Heart right ventricle (tissue), 16 donors: ENCODE data around the gene CHD1. TPM values are rescaled to one million over a fixed set of nuclear protein-coding genes. Genes with fewer than 3 reads are reported as not detected.

Experiments used
- ATAC-seq, 8 donors: fragments of 200-7000 bp; cut with Tn5 transposase; one replicate each; pipeline ENCODE4 v1.9.1; 2020; ENCODE audit warnings: mild to moderate bottlenecking in 8 of 8, moderate library complexity in 8 of 8, moderate number of reproducible peaks in 1 of 8
- DNase-seq, 2 donors: peaks; one replicate each; pipeline ENCODE4 v3.0.0-alpha.2; 2020
- H3K27ac ChIP-seq, 10 donors: fragments of 200-600 bp; sonication (generic) in 2 of 10; one replicate each; pipeline versions ENCODE4 v1.5.0 to v1.8.0; 2020 to 2022; ENCODE audit warnings: mild to moderate bottlenecking in 3 of 10
- H3K27me3 ChIP-seq, 7 donors: fragments of 200-600 bp; one replicate each; pipeline ENCODE4 v1.8.0; 2021 to 2022; ENCODE audit warnings: mild to moderate bottlenecking in 2 of 7
- H3K36me3 ChIP-seq, 9 donors: fragments of 200-600 bp; sonication (generic) in 1 of 9; one replicate each; pipeline versions ENCODE4 v1.5.0 to v1.8.0; 2020 to 2022; ENCODE audit warnings: mild to moderate bottlenecking in 2 of 9
- H3K4me1 ChIP-seq, 9 donors: fragments of 200-600 bp; sonication (generic) in 1 of 9; one replicate each; pipeline versions ENCODE4 v1.5.0 to v1.8.0; 2020 to 2022; ENCODE audit warnings: mild to moderate bottlenecking in 4 of 9
- H3K4me3 ChIP-seq, 10 donors: fragments of 200-600 bp; sonication (generic) in 2 of 10; one replicate each; pipeline versions ENCODE4 v1.5.0 to v1.8.0; 2020 to 2022; ENCODE audit warnings: mild to moderate bottlenecking in 7 of 10, moderate library complexity in 2 of 10
- H3K9me3 ChIP-seq, 11 donors: fragments of 200-600 bp in 10 of 11; sonication (generic) in 2 of 11; one replicate each; pipeline versions ENCODE4 v1.5.0 to v1.8.0; 2013 to 2022; ENCODE audit warnings: mild to moderate bottlenecking in 2 of 11, control low read depth in 1 of 11, moderate library complexity in 1 of 11
- CTCF ChIP-seq, 9 donors: fragments of 200-600 bp; sonication (generic) in 2 of 9; IDR thresholded peaks; one replicate each; pipeline versions ENCODE4 v1.5.0 to v1.8.0; 2021 to 2022; ENCODE audit warnings: antibody characterized with exemption in 9 of 9, mild to moderate bottlenecking in 5 of 9, moderate library complexity in 1 of 9
- WGBS, 2 donors: extraction: QIAGEN DNeasy Blood & Tissue Kit; methylation state at CpG; one replicate each; pipeline ENCODE4 v1.1.7; 2013; ENCODE audit warnings: inconsistent platforms in 1 of 2; 5-methylcytosine and 5-hydroxymethylcytosine counted together
- intact Hi-C, 10 donors: fragments of 100-400 bp; cut with DNase I; formaldehyde crosslinking; loops; one replicate each; pipeline versions ENCODE4 v1.11.1 to v1.14.2; 2022
- polyA plus RNA-seq, 2 donors: library from polyadenylated mRNA; stranded (reverse); fragments of 200-250 nt; gene quantifications; one replicate each; pipeline ENCODE4 v1.2.3, GENCODE V29; 2013
- total RNA-seq, 10 donors: library from RNA; stranded (reverse); fragmentation: NEBNext Ultra II Directional in 3 of 10; extraction: Animal tissue kit (Norgen Biotek cat#: 25700) in 3 of 10; gene quantifications; one replicate each; pipeline versions ENCODE4 v1.2.1 to v1.2.4, GENCODE V29; 2021 to 2023
- donor health status: Arrhythmogenic right ventricular cardiomyopathy.
- donor health status: ischemic (EF 13 %, LVEDD 7.1; RV severe dilation, severe dysfunction).
- donor health status: healthy with polysubstance abuse.
- donor health status: DM: no; HTN: yes; CAD: no.
- donor health status: DM: no; HTN: no; CAD: no.
- donor health status: ischemic (EF 25% LVEDD 6.9; RV normal size, moderate dysfunction).
- donor health status: ischemic (EF 25% LVEDD 5.7; RV mildly dilated, moderate dysfunction).
- donor health status: healthy.
- donor health status: DM: yes; HTN: yes; CAD: no.
- donor health status: Ischemic cardiomyopathy.
- donor health status: ischemic (EF 35%, LVEDD 5.7; RV mildly dilated, moderate dysfunction).
- donor health status: nonischemic (EF 11% LVEDD 7.7; RV severe dilation, severe dysfunction).
- donor health status: DM: yes; HTN: yes; CAD: no.
- donor health status: PGD.
- donor health status: ischemic (EF 29% LVEDD 5.4; RV normal size, mild dysfunction).
- donor health status: nonischemic (EF 23%, LVEDD 6.1; RV moderate dilation, normal function).

Gene CHD1
- total and polyA plus RNA-seq, 12 donors, result 6.5 to 20.4 (median 15.1) TPM

DNA sequence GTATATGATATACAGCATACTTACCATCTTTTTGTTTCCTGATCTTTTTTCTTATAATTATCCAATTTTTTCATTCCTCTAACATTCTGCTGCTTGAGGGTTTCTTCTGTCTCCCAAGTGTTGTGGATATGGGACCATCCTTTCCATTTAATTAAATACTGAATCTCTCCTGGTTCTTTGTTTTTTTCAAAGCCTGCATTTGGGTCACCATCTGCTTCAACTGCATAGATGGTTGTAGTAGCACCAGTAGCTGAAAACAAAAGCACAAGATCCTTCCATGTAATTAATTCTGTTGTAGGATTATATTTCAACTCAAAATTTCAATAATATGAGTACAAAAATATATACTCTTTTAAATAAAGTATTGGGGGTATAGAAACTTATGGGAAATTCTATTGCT is 29.4 kb downstream of the CHD1 start:
- TF ChIP-seq CTCF (IDR thresholded peaks at IDR 0.05), result no peak
- intact Hi-C loops, result loop anchor here in 2 of 10 donors (5.0 kb wide), 1 partner anchor 37 kb away; no protein-coding TSS in a partner anchor
- DNase-seq, result no peak
- Histone ChIP-seq H3K4me3 (no peak overlapping the region), H3K4me1 (no peaks in the 10 kb centered on the region), H3K9me3 (no peaks in the 10 kb centered on the region), H3K27ac (no peak overlapping the region), H3K27me3 (no peaks in the 10 kb centered on the region), H3K36me3 (peaks cover 0 to 100% (median 73%) of the 10 kb centered on the region in 9 donors)
- no peak for ATAC-seq

GRCh38 chr5:98898743-98899142 is 30.1 kb downstream of the CHD1 start:
- Histone ChIP-seq H3K4me3 (no peak overlapping the region), H3K9me3 (no peaks in the 10 kb centered on the region), H3K27me3 (no peaks in the 10 kb centered on the region), H3K4me1 (no peaks in the 10 kb centered on the region), H3K27ac (no peak overlapping the region), H3K36me3 (peaks cover 0 to 100% (median 72%) of the 10 kb centered on the region in 9 donors)
- no peak for TF ChIP-seq CTCF (IDR thresholded peaks at IDR 0.05)
- DNase-seq (no peak), ATAC-seq (no peak)
- intact Hi-C loops, result loop anchor here in 2 of 10 donors (5.0 kb wide), 1 partner anchor 36 kb away; no protein-coding TSS in a partner anchor

DNA sequence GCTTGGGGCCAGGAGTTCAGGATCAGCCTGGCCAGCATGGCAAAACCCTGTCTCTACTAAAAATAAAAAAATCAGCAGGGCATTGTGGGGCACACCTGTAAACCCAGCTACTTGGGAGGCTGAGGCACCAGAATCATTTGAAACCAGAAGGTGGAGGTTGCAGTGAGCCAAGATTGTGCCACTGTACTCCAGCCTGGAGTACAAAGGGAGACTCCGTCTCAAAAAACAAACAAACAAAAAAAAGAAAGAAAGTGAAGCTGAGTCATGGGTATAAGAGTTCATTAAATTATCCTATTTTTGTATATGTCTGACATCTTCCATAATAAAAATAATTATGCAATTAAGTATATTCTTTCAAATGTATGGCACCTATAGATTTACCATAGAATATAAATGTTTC is 37.2 kb downstream of the CHD1 start:
- H3K27ac ChIP-seq, result no peak overlapping the region
- no peak for DNase-seq
- WGBS, 2 donors, result 100% methylated on average over 1 of the region's 1 CpG
- no peaks in the 10 kb centered on the region for H3K27me3 ChIP-seq
- no peaks in the 10 kb centered on the region for H3K9me3 ChIP-seq
- TF ChIP-seq CTCF (IDR thresholded peaks at IDR 0.05), result no peak
- H3K36me3 ChIP-seq, result peaks cover 0 to 100% (median 54%) of the 10 kb centered on the region in 9 donors
- H3K4me3 ChIP-seq, result no peak overlapping the region
- no peaks in the 10 kb centered on the region for H3K4me1 ChIP-seq
- intact Hi-C loops, result no loop called here
- no peak for ATAC-seq

- H3K27me3 ChIP-seq, result no peaks in the 10 kb centered on the region
- no peak for ATAC-seq
- DNase-seq, result no peak
- no peaks in the 10 kb centered on the region for H3K4me1 ChIP-seq
- no peaks in the 10 kb centered on the region for H3K9me3 ChIP-seq
- no peak for TF ChIP-seq CTCF (IDR thresholded peaks at IDR 0.05)
- intact Hi-C loops, result no loop called here
- no peak overlapping the region for H3K4me3 ChIP-seq
- H3K36me3 ChIP-seq, result peaks cover 0 to 100% (median 60%) of the 10 kb centered on the region in 9 donors
- no peak overlapping the region for H3K27ac ChIP-seq
Measured at GRCh38 chr5:98880598-98880997, 48.2 kb downstream of the CHD1 start.
